ENCODE data around the gene RAP2B. TPM values are rescaled to one million over a fixed set of nuclear protein-coding genes. Genes with fewer than 3 reads are reported as not detected.

The RAP2B gene
- total RNA-seq, 1 experiment from 2014 or later = 18.2 TPM

- Mint-ChIP-seq H3K9me3 (no peaks in the 10 kb centered on the region), H3K27me3 (ENCODE audit: low read depth) (peaks cover 2% of the 10 kb centered on the region; the same call in 1 of the 2 replicates), H3K27ac (no peak overlapping the region), H3K4me3 (peak overlapping the region; percentile 94 to 99), H3K36me3 (ENCODE audit: insufficient read depth in 1 of 3, low read depth in 3 of 3) (peaks cover 0 to 1% (median 0%) of the 10 kb centered on the region in 3 experiments; a peak in 1 of 7 replicates), H3K4me1 (peaks cover 15% of the 10 kb centered on the region in 2 experiments)
- no peak overlapping the region for H3K9ac ChIP-seq (ENCODE audit: extremely low read depth, insufficient read length, low read length)
- TF ChIP-seq CTCF (conservative IDR thresholded peaks at IDR 0.05) = no peak
- no peak overlapping the region for H2BK5ac ChIP-seq (ENCODE audit: insufficient read length, low read length)
- H4K91ac ChIP-seq (ENCODE audit: insufficient read length, low read depth, low read length) = no peak overlapping the region
- no peak overlapping the region for H2BK20ac ChIP-seq (ENCODE audit: low read depth, low read length, poor library complexity, severe bottlenecking)
- H4K20me1 ChIP-seq (ENCODE audit: control insufficient read depth, insufficient read depth, insufficient read length) = no peaks in the 10 kb centered on the region
- H4K5ac ChIP-seq (ENCODE audit: insufficient read length, low read depth, low read length) = no peak overlapping the region
- H3K79me1 ChIP-seq (ENCODE audit: insufficient read depth, low read depth, low read length, poor library complexity, severe bottlenecking) = no peaks in the 10 kb centered on the region
- no peaks in the 10 kb centered on the region for H3K27me3 ChIP-seq (ENCODE audit: insufficient read depth, low read length)
- H3K56ac ChIP-seq (ENCODE audit: insufficient read length, low read depth, low read length) = no peak overlapping the region
- no peak overlapping the region for H3K4me2 ChIP-seq (ENCODE audit: insufficient read depth, insufficient read length, low read length)
- no peak overlapping the region for H3T11ph ChIP-seq (ENCODE audit: low read length)
- no peak for DNase-seq
- H3K79me2 ChIP-seq (ENCODE audit: insufficient read depth, low read length) = peaks cover 14% of the 10 kb centered on the region; the same call in 1 of the 2 replicates
- H3K23me2 ChIP-seq (ENCODE audit: insufficient read length, low read depth, low read length, poor library complexity, severe bottlenecking) = peaks cover 13% of the 10 kb centered on the region
- no peak overlapping the region for H3K27ac ChIP-seq (ENCODE audit: insufficient read length, low read depth, low read length)
- H3K18ac ChIP-seq (ENCODE audit: insufficient read length, low read depth, low read length) = no peak overlapping the region
- no peak overlapping the region for H2AK5ac ChIP-seq (ENCODE audit: insufficient read length, low read length)
- no peak overlapping the region for H3K23ac ChIP-seq (ENCODE audit: insufficient read length, low read depth, low read length)
- H2BK12ac ChIP-seq (ENCODE audit: insufficient read length, low read depth, low read length) = no peak overlapping the region
- no peaks in the 10 kb centered on the region for H3K9me3 ChIP-seq (ENCODE audit: control insufficient read depth, low read depth, low read length)
- H3K4me1 ChIP-seq (ENCODE audit: insufficient read depth, low read length) = no peaks in the 10 kb centered on the region
- no peak overlapping the region for H3K4ac ChIP-seq (ENCODE audit: low read depth, low read length)
- H3K14ac ChIP-seq (ENCODE audit: insufficient read depth, low read length) = no peak overlapping the region
- no peak overlapping the region for H4K8ac ChIP-seq (replicated peaks; ENCODE audit: insufficient read length, low read depth, low read length)
- no peak overlapping the region for H2AFZ ChIP-seq (ENCODE audit: low read length)
- no peak overlapping the region for H2BK15ac ChIP-seq (ENCODE audit: low read depth, low read length)
- no CpG with 5 or more reads among the region's 9 CpGs for WGBS (ENCODE audit: extremely low coverage, insufficient read length, low lambda C conversion rate)
- H2BK120ac ChIP-seq (ENCODE audit: low read depth, low read length, poor library complexity, severe bottlenecking) = no peak overlapping the region
Measured at GRCh38 chr3:153158961-153159735, 2.9 kb upstream of the RAP2B start.

Data from H9 (cell line).